Stimulated activated naive CD8-positive, alpha-beta T cell treated with anti-CD3 and anti-CD28 coated beads, Interleukin-15, Interleukin-2, amounts not matched to agents 100 ng/mL and 50 ng/mL, for 24 hours (primary cell): ENCODE results near the gene C1orf159.
A peak's percentile ranks its signal among the peaks of the same experiment; 100 is the strongest.

Experiments used
- H3K27ac Mint-ChIP-seq: one replicate; pipeline ENCODE4 v1.8.0; 2021; ENCODE audit warnings: mild to moderate bottlenecking, mixed read lengths
- H3K27me3 Mint-ChIP-seq: one replicate; pipeline ENCODE4 v1.8.0; 2021; ENCODE audit warnings: mixed read lengths
- H3K36me3 Mint-ChIP-seq: one replicate; pipeline ENCODE4 v1.8.0; 2021; ENCODE audit warnings: low read depth, mixed read lengths
- H3K4me1 Mint-ChIP-seq: one replicate; pipeline ENCODE4 v1.8.0; 2021; ENCODE audit warnings: low read depth, mixed read lengths
- H3K4me3 Mint-ChIP-seq: one replicate; pipeline ENCODE4 v1.8.0; 2021; ENCODE audit warnings: mild to moderate bottlenecking, mixed read lengths
- H3K9me3 Mint-ChIP-seq: one replicate; pipeline ENCODE4 v1.8.0; 2021; ENCODE audit warnings: mixed read lengths

Gene C1orf159

GRCh38 chr1:1039145-1039910, 76.6 kb downstream of the C1orf159 start:
- peaks cover 7% of the 10 kb centered on the region for H3K27me3 Mint-ChIP-seq
- peak overlapping the region; percentile 59 for H3K4me3 Mint-ChIP-seq
- H3K27ac Mint-ChIP-seq, result no peak overlapping the region
- no peaks in the 10 kb centered on the region for H3K36me3 Mint-ChIP-seq
- no peaks in the 10 kb centered on the region for H3K9me3 Mint-ChIP-seq
- peaks cover 17% of the 10 kb centered on the region for H3K4me1 Mint-ChIP-seq

DNA sequence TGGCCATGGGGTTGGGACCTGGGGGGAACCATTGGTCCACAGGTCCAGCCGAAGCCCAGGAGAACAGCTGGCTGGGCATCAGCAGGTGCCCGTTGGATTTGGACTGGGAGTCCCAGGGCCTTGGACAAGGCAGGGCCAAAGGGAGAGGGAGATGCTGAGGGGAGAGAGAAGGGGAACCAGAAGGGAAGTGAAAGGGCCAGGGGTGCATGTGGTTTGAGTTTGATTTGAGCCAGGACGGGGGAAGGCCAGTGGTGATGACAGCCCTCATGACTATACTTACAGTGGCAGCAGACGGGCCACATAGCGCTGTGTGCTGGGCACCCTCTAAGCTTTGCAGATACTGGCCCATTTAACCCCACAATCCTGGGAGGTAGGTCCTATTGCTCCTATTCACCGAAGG, 77.2 kb downstream of the C1orf159 start:
- Mint-ChIP-seq H3K36me3 (no peaks in the 10 kb centered on the region), H3K27ac (no peak overlapping the region), H3K4me1 (peaks cover 17% of the 10 kb centered on the region), H3K27me3 (peaks cover 7% of the 10 kb centered on the region), H3K4me3 (no peak overlapping the region), H3K9me3 (no peaks in the 10 kb centered on the region)

DNA sequence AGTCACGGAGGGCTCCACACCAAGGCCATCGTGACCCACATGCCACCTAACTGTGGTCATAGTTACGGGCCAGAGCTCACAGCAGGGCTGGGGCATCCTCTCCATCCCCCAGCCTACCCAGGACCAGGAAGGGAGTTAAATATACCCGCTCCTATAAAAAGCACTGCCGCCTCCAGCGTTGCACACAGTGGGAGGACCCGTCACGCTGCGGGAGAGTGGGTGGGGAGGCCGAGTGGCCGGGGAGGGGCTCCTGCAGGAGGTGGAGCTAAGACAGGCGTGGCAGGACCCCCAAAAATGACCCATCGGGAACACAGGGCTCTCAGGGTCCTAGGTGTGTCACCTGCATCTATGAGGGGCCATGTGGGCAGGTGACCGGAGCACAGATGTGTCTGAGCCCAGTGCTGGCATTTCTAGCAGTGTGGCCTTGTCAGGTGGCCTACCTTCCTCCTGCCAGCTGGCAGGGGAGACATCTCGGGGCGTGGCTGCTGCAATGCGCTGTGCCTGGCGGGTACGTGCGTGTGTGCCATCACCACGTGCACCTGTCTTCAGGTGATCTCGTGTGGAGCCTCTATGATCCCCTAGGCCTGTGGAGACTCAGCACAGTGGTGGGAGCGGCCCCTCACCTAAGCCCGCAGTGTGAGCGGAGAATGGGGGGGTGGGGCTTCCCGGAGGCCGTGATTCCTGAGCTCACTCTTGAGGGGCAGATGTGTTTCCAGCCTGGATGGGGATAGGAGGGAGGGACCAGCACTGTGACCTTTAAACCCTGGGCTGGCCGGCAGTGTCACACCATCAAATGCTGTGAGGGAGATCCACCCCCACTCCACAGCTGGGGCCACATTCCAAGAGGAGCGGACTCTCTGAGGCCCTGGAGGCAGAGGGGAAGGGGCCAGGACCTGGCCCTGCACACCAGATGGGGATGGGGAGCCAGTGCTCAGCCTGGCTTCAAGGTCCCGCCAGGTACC, 78.2 kb downstream of the C1orf159 start:
- no peak overlapping the region for H3K4me3 Mint-ChIP-seq
- peaks cover 7% of the 10 kb centered on the region for H3K27me3 Mint-ChIP-seq
- peaks cover 17% of the 10 kb centered on the region for H3K4me1 Mint-ChIP-seq
- H3K36me3 Mint-ChIP-seq, result no peaks in the 10 kb centered on the region
- no peak overlapping the region for H3K27ac Mint-ChIP-seq
- H3K9me3 Mint-ChIP-seq, result no peaks in the 10 kb centered on the region

GRCh38 chr1:1035291-1035943, 80.5 kb downstream of the C1orf159 start:
- Mint-ChIP-seq H3K36me3 (no peaks in the 10 kb centered on the region), H3K4me1 (peaks cover 24% of the 10 kb centered on the region), H3K4me3 (no peak overlapping the region), H3K27ac (no peak overlapping the region), H3K27me3 (peaks cover 13% of the 10 kb centered on the region), H3K9me3 (no peaks in the 10 kb centered on the region)

GRCh38 chr1:1034439-1034781, 81.5 kb downstream of the C1orf159 start:
- H3K4me3 Mint-ChIP-seq, result peak overlapping the region; percentile 61
- no peaks in the 10 kb centered on the region for H3K9me3 Mint-ChIP-seq
- no peak overlapping the region for H3K27ac Mint-ChIP-seq
- H3K36me3 Mint-ChIP-seq, result no peaks in the 10 kb centered on the region
- H3K4me1 Mint-ChIP-seq, result peaks cover 19% of the 10 kb centered on the region
- peaks cover 13% of the 10 kb centered on the region for H3K27me3 Mint-ChIP-seq

DNA sequence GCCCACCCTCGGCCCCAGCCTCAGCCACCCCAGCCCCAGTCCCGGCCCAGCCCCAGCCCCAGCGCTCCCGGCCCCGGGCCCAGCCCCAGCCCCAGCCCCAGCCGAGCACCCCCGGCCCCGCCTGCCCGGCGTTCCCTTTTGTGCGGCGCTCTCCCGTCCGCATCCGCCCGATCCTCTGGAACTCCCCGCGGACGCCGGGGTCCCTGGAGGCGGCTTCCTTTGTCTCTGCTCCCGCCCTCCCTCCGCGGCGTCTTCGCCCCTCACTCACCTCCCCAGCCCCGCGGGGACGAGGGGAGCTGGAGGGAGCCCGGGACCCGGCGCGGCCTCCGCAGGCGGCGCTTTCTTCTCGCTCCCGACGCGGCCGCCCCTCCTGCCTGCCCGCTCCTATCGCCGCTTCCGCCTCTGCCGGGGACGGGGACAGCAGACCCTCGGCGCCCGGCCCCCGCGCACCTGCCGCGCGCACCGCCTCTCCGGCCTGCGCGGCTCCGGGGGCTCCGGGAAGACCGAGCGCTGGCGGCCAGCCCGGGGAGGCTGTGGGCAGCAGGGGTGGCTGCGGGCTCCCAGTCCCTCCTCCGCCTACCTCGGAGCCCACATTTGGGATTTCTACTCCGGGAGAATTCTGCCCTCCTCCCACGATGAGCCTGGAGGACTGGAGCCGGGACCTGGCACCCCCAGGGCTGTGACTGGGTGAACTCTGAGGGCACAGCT, 82.0 kb downstream of the C1orf159 start:
- Mint-ChIP-seq H3K27me3 (peaks cover 13% of the 10 kb centered on the region), H3K4me1 (peaks cover 14% of the 10 kb centered on the region), H3K27ac (no peak overlapping the region), H3K36me3 (no peaks in the 10 kb centered on the region), H3K4me3 (peak overlapping the region; percentile 61), H3K9me3 (no peaks in the 10 kb centered on the region)

- Mint-ChIP-seq H3K9me3 (no peaks in the 10 kb centered on the region), H3K27ac (no peak overlapping the region), H3K4me3 (no peak overlapping the region), H3K27me3 (peaks cover 9% of the 10 kb centered on the region), H3K4me1 (peaks cover 7% of the 10 kb centered on the region), H3K36me3 (no peaks in the 10 kb centered on the region)
These were observed 82.8 kb downstream of the C1orf159 start for GRCh38 chr1:1033009-1033587.

DNA sequence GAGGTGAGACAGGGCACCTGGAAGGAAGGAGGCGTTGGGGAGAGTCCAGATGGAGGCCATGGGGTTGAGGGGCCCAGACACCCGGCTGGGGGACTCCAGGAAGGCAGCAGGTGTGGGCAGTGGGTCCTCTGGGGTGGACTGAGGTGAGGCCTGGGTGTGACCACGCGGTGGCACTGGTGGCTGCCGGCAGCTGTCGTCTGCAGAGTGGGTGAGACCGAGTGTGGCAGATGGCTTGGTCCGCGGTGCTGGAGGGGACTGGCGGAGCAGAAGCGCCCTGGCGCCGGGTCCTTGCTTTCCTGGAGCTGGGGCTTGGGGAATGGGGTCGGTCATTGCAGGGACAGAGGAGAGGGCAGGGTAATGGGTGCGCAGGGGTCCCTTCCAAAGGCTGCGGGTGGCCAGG, 83.5 kb downstream of the C1orf159 start:
- Mint-ChIP-seq H3K9me3 (no peaks in the 10 kb centered on the region), H3K36me3 (no peaks in the 10 kb centered on the region), H3K4me3 (no peak overlapping the region), H3K4me1 (peaks cover 7% of the 10 kb centered on the region), H3K27me3 (peaks cover 9% of the 10 kb centered on the region), H3K27ac (no peak overlapping the region)
